ENCODE measurements around the gene SLC25A12. TPM values are rescaled to one million over a fixed set of nuclear protein-coding genes. Genes with fewer than 3 reads are reported as not detected.

The SLC25A12 gene
- total and polyA plus RNA-seq, 10 of the 15 experiments (the other 5 are each of a cell fraction or from before 2014, with no cell fraction given) = 20.9 to 50.0 (median 33.0) TPM

GRCh38 chr2:171910494-171910893 is 16.4 kb upstream of the SLC25A12 start (continued):
- TF ChIP-seq SKIL (IDR thresholded peaks at IDR 0.05; ENCODE audit: low read depth, poor library complexity, severe bottlenecking) (no peak), TCF7 (IDR thresholded peaks at IDR 0.05; ENCODE audit: borderline replicate concordance) (peak; percentile 44; the same call in 1 of the 2 replicates), JUNB (IDR thresholded peaks at IDR 0.05) (peak; percentile 85), ZNF207 (IDR thresholded peaks at IDR 0.05; ENCODE audit: borderline replicate concordance) (no peak), CHD4 (IDR thresholded peaks at IDR 0.05) (no peak), NFIC (IDR thresholded peaks at IDR 0.05; ENCODE audit: low read depth, low read length) (peak; percentile 63; the same call in 1 of the 2 replicates), HCFC1 (IDR thresholded peaks at IDR 0.05; ENCODE audit: low read length) (no peak), NFYB (IDR thresholded peaks at IDR 0.05; ENCODE audit: insufficient read depth, low read depth, low read length) (no peak), ZNF217 (IDR thresholded peaks at IDR 0.05) (no peak), ZBTB11 (CRISPR knock-in tag; IDR thresholded peaks at IDR 0.05) (no peak), ATF7 (IDR thresholded peaks at IDR 0.05; ENCODE audit: low read depth) (no peak), RAD21 (IDR thresholded peaks at IDR 0.05; ENCODE audit: insufficient read depth, low read depth, low read length) (no peak), SPI1 (IDR thresholded peaks at IDR 0.05; ENCODE audit: borderline replicate concordance, insufficient read depth, low read depth, low read length) (no peak), PBX3 (IDR thresholded peaks at IDR 0.05; ENCODE audit: insufficient replicate concordance, low read depth, low read length) (no peak), RUNX3 (IDR thresholded peaks at IDR 0.05; ENCODE audit: low read length) (no peak), SUZ12 (IDR thresholded peaks at IDR 0.05; ENCODE audit: unreplicated experiment) (no peak), E4F1 (IDR thresholded peaks at IDR 0.05; ENCODE audit: borderline replicate concordance, partially characterized antibody) (no peak), BCLAF1 (IDR thresholded peaks at IDR 0.05) (no peak)
